Measurements from ENCODE around the gene TSPEAR.
"Not testable (repeated sequence)": the region's sequence is repeated elsewhere in the genome, so short reads cannot be mapped to it uniquely, and the experiment has no call there.

TSPEAR gene

GRCh38 chr21:44564099-44564498 lies 147.3 kb downstream of the TSPEAR start:
- DNase-seq = no peak

- DNase-seq = no peak
Observed at GRCh38 chr21:44558695-44559094, 152.7 kb downstream of the TSPEAR start, which contains the start of gene KRTAP10-3. Gene KRTAP10-3 (minus strand): TSS chr21:44558795. CDS start chr21:44558715, 80 bp downstream.

GRCh38 chr21:44558329-44558675 lies 153.1 kb downstream of the TSPEAR start:
- DNase-seq = not testable (repeated sequence)

- no peak for DNase-seq
Observed at GRCh38 chr21:44557491-44558328, 153.7 kb downstream of the TSPEAR start.

- DNase-seq = no peak
Observed at GRCh38 chr21:44556879-44557278, 154.5 kb downstream of the TSPEAR start.

GRCh38 chr21:44555200-44555875 lies 156.0 kb downstream of the TSPEAR start:
- no peak for DNase-seq

- no peak for DNase-seq
Observed at GRCh38 chr21:44552681-44553080, 158.7 kb downstream of the TSPEAR start.

GRCh38 chr21:44552136-44552535 lies 159.2 kb downstream of the TSPEAR start:
- DNase-seq = no peak

GRCh38 chr21:44551340-44551961 lies 159.9 kb downstream of the TSPEAR start, which contains the start of gene KRTAP10-2:
Gene KRTAP10-2 (minus strand): TSS chr21:44551505. CDS start chr21:44551458, 47 bp downstream.
- DNase-seq = no peak

GRCh38 chr21:44550807-44551206 lies 160.6 kb downstream of the TSPEAR start:
- DNase-seq = no peak

- DNase-seq = not testable (repeated sequence)
Observed at GRCh38 chr21:44550285-44550684, 161.1 kb downstream of the TSPEAR start.

- DNase-seq = no peak
Observed at GRCh38 chr21:44549525-44550211, 161.7 kb downstream of the TSPEAR start.

- no peak for DNase-seq
Observed at GRCh38 chr21:44548922-44549321, 162.4 kb downstream of the TSPEAR start.

GRCh38 chr21:44548381-44548780 lies 163.0 kb downstream of the TSPEAR start:
- DNase-seq = no peak

- DNase-seq = no peak
Observed at GRCh38 chr21:44547656-44548331, 163.6 kb downstream of the TSPEAR start.

- no peak for DNase-seq
Observed at GRCh38 chr21:44544566-44544965, 166.8 kb downstream of the TSPEAR start.

- DNase-seq = no peak
Observed at GRCh38 chr21:44542716-44543115, 168.7 kb downstream of the TSPEAR start.

- no peak for DNase-seq
Observed at GRCh38 chr21:44540741-44541288, 170.6 kb downstream of the TSPEAR start.

- DNase-seq = no peak
Observed at GRCh38 chr21:44539991-44540666, 171.2 kb downstream of the TSPEAR start, which contains the start of gene KRTAP10-1. Gene KRTAP10-1 (minus strand): TSS chr21:44540195. CDS start chr21:44540150, 45 bp downstream.

GRCh38 chr21:44539046-44539445 lies 172.3 kb downstream of the TSPEAR start:
- DNase-seq = no peak
